ENCODE data around the gene RAG1. TPM values are rescaled to one million over a fixed set of nuclear protein-coding genes. Genes with fewer than 3 reads are reported as not detected.
A peak's percentile ranks its signal among the peaks of the same experiment; 100 is the strongest.
"Not testable (repeated sequence)": the region's sequence is repeated elsewhere in the genome, so short reads cannot be mapped to it uniquely, and the experiment has no call there.

The RAG1 gene
- total RNA-seq, 4 donors from 2014 or later: 0.26 to 3.5 (median 0.78) TPM

DNA sequence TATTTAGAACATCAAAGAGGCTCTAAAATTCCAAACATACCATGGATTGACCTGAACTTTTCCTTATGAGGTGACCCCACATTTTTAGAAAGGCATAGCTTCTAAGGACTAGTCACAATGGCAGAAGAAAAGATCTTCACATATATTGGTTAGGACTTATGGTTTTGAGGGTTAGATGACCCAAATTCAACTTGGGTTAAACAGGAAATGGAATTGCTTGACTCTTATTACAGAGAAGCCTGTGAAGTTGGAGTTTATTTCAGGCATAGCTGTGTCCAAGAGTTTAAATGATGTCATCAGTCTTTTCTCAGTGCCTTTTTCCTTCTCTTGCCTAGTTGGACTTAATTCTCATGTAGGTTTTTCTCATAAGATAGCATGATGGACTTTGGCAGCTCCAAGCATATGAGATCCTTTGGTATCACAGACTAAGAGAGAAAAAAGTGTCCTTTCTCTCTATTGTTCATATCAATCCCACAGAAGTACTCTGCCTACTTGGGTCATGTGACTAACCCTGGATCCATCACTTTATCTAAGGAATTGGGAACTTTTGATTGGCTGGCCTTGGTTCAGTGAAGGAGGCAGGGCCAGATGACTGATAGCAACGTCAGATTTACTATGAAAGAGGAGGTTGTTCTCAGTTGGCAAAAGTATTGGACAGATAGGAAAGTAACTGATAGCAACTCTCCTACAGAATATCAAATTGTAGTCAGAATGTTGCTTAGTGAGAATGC, 17.3 kb upstream of the RAG1 start:
- Histone ChIP-seq H3K9me3 (no peaks in the 10 kb centered on the region), H3K27ac (no peak overlapping the region), H3K27me3 (no peaks in the 10 kb centered on the region), H3K4me3 (no peak overlapping the region), H3K36me3 (no peaks in the 10 kb centered on the region), H3K4me1 (no peaks in the 10 kb centered on the region)
- TF ChIP-seq POLR2A (IDR thresholded peaks at IDR 0.05): no peak
- TF ChIP-seq, protein P1, sequence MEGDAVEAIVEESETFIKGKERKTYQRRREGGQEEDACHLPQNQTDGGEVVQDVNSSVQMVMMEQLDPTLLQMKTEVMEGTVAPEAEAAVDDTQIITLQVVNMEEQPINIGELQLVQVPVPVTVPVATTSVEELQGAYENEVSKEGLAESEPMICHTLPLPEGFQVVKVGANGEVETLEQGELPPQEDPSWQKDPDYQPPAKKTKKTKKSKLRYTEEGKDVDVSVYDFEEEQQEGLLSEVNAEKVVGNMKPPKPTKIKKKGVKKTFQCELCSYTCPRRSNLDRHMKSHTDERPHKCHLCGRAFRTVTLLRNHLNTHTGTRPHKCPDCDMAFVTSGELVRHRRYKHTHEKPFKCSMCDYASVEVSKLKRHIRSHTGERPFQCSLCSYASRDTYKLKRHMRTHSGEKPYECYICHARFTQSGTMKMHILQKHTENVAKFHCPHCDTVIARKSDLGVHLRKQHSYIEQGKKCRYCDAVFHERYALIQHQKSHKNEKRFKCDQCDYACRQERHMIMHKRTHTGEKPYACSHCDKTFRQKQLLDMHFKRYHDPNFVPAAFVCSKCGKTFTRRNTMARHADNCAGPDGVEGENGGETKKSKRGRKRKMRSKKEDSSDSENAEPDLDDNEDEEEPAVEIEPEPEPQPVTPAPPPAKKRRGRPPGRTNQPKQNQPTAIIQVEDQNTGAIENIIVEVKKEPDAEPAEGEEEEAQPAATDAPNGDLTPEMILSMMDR (IDR thresholded peaks at IDR 0.05): no peak
- intact Hi-C loops (cut with DNase I; ENCODE audit: low total_unique reads): no loop called here
- DNase-seq: no peak

- H3K27me3 ChIP-seq; intact Hi-C loops (cut with DNase I; ENCODE audit: low total_unique reads); H3K4me1 ChIP-seq; DNase-seq; H3K9me3 ChIP-seq; H3K36me3 ChIP-seq; H3K4me3 ChIP-seq; H3K27ac ChIP-seq: not testable (repeated sequence)
These were observed 10.4 kb upstream of the RAG1 start for GRCh38 chr11:36557390-36557789.

DNA sequence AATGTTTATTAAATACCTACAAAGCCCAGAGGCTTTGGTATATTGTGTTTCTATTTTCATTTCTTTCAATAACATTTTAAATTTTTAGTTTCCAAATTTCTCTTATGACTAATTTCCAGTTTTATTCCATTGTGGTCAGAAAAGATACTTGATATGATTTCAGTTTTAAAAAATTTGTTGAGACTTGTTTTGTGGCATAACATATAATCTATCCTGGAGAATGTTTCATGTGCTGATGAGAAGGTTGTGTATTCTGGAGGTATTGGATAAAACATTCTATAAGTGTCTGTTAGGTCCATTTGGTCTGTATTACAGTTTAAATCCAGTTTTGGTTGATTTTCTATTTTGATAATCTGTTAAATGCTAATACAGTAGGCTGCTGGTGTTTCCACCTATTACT, 9.8 kb upstream of the RAG1 start:
- no peak for DNase-seq
- intact Hi-C loops (cut with DNase I; ENCODE audit: low total_unique reads): no loop called here
- Histone ChIP-seq H3K4me3 (no peak overlapping the region), H3K27ac (no peak overlapping the region), H3K27me3 (no peaks in the 10 kb centered on the region), H3K9me3 (no peaks in the 10 kb centered on the region), H3K36me3 (no peaks in the 10 kb centered on the region), H3K4me1 (no peaks in the 10 kb centered on the region)
- TF ChIP-seq, protein P1 (IDR thresholded peaks at IDR 0.05): no peak
- TF ChIP-seq POLR2A (IDR thresholded peaks at IDR 0.05): no peak

DNA sequence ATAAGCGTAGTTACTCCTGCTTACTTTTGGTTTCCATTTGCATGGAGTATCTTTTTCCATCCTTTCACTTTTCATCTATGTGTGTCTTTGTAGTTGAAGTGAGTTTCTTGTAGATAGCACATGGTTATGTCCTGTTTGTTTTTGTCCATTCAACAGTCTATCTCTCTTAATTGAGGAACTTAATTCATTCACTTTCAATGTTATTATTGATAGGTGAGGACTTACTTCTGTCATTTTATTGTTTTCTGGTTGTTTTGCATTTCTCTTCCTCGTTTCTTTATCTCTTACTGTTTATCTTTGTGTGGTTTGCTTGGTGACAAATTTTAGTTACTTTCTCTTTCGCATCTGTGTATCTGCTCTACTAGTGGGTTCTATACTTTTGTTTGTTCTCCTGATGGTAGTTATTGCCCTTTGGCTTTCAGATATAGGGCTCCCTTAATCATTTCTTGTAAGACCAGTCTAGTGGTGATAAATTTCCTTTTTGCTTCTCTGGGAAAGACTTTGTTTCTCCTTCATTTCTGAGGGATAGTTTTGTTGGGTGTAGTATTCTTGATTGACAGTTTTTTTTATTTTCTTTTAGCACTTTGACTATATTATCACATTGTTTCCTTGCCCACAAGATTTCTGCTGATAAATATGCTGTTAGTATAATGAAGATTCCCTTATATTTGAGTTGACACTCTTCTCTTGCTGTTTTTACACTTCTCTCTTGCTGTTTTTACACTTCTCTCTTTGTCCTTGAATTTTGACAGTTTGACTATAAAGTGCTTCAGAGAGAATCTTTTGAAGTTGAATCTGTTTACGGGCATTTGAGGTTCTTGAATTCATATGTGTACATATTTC, 9.0 kb upstream of the RAG1 start:
- Histone ChIP-seq H3K9me3 (no peaks in the 10 kb centered on the region), H3K27me3 (no peaks in the 10 kb centered on the region), H3K27ac (no peak overlapping the region), H3K36me3 (no peaks in the 10 kb centered on the region), H3K4me1 (no peaks in the 10 kb centered on the region), H3K4me3 (no peak overlapping the region)
- no peak for DNase-seq
- TF ChIP-seq POLR2A (IDR thresholded peaks at IDR 0.05): no peak
- TF ChIP-seq, protein P1 (IDR thresholded peaks at IDR 0.05): no peak
- intact Hi-C loops (cut with DNase I; ENCODE audit: low total_unique reads): no loop called here

GRCh38 chr11:36564376-36565030, 3.3 kb upstream of the RAG1 start:
- peak; percentile 31 for DNase-seq
- Histone ChIP-seq H3K36me3 (no peaks in the 10 kb centered on the region), H3K9me3 (no peaks in the 10 kb centered on the region), H3K27ac (no peak overlapping the region), H3K27me3 (no peaks in the 10 kb centered on the region), H3K4me3 (peak overlapping the region in 1 of 2 donors; percentile 17), H3K4me1 (no peaks in the 10 kb centered on the region)
- TF ChIP-seq, protein P1 (IDR thresholded peaks at IDR 0.05): peak; percentile 47 to 73 (median 60)
- no peak for TF ChIP-seq POLR2A (IDR thresholded peaks at IDR 0.05)
- intact Hi-C loops (cut with DNase I; ENCODE audit: low total_unique reads): no loop called here

Data from uterus (tissue), 4 donors.